Measurements from ENCODE around the gene MACF1. TPM values are rescaled to one million over a fixed set of nuclear protein-coding genes. Genes with fewer than 3 reads are reported as not detected.

MACF1 gene
- total and polyA plus RNA-seq, 2 donors from 2014 or later, result 65.7 to 387 TPM

DNA sequence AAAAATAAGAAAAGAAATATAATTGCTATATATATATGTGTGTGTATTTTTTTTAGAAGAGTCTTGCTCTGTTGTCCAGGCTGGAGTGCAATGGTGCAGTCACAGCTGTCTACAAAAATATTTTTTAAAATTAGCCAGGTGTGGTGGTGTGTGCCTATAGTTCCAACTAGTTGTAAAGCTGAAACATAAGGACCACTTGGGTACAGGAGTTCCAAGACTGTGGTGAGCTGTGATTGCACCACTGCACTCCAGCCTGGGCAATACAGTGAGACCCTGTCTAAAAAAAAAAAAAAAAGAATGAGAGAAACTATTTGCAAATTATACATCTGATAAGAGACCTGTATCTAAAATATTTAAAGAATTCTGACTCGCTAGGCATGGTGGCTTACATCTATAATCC, 328.9 kb downstream of the MACF1 start:
- Histone ChIP-seq H3K36me3 (ENCODE audit: control insufficient read depth in 2 of 3, insufficient read depth in 3 of 3, low read length in 3 of 3) (peaks cover under 1 to 4% (median under 1%) of the 10 kb centered on the region in 3 donors), H3K9me3 (ENCODE audit: control insufficient read depth in 2 of 3, insufficient read depth in 1 of 3, low read length in 3 of 3) (no peaks in the 10 kb centered on the region), H3K27ac (ENCODE audit: low read depth in 2 of 2, low read length in 2 of 2) (no peak overlapping the region), H3K4me3 (ENCODE audit: low read length in 3 of 3) (no peak overlapping the region), H3K4me1 (ENCODE audit: control insufficient read depth in 2 of 3, insufficient read depth in 2 of 3, low read depth in 1 of 3, low read length in 3 of 3) (no peaks in the 10 kb centered on the region), H3K9ac (ENCODE audit: low read length in 3 of 3) (no peak overlapping the region), H3K27me3 (ENCODE audit: control insufficient read depth, insufficient read depth, low read length) (no peaks in the 10 kb centered on the region)
- DNase-seq (no peak), FAIRE-seq (no peak)
- TF ChIP-seq, protein P1, sequence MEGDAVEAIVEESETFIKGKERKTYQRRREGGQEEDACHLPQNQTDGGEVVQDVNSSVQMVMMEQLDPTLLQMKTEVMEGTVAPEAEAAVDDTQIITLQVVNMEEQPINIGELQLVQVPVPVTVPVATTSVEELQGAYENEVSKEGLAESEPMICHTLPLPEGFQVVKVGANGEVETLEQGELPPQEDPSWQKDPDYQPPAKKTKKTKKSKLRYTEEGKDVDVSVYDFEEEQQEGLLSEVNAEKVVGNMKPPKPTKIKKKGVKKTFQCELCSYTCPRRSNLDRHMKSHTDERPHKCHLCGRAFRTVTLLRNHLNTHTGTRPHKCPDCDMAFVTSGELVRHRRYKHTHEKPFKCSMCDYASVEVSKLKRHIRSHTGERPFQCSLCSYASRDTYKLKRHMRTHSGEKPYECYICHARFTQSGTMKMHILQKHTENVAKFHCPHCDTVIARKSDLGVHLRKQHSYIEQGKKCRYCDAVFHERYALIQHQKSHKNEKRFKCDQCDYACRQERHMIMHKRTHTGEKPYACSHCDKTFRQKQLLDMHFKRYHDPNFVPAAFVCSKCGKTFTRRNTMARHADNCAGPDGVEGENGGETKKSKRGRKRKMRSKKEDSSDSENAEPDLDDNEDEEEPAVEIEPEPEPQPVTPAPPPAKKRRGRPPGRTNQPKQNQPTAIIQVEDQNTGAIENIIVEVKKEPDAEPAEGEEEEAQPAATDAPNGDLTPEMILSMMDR (IDR thresholded peaks at IDR 0.05; ENCODE audit: borderline replicate concordance, extremely low read depth, insufficient read depth), result no peak
- intact Hi-C loops (cut with DNase I), result no loop called here

Other genes with a start within 250 kb of the MACF1 start
- gene AKIRIN1, start 213.4 kb upstream of the MACF1 start, total RNA-seq, result 56.9 TPM
- 40.7 TPM for gene AKIRIN1, start 213.4 kb upstream of the MACF1 start, polyA plus RNA-seq (ENCODE audit: insufficient read depth, low read depth, low replicate concordance)
- gene NDUFS5, start 178.3 kb upstream of the MACF1 start, total RNA-seq, result 174 TPM
- 1,037 TPM for gene NDUFS5, start 178.3 kb upstream of the MACF1 start, polyA plus RNA-seq (ENCODE audit: insufficient read depth, low read depth, low replicate concordance)

All from kidney (tissue), 14 donors.